Inflammatory macrophage treated with lipopolysaccharide for 4 hours (primary cell): ENCODE data around the gene EPC2.
"Not testable (repeated sequence)": the region's sequence is repeated elsewhere in the genome, so short reads cannot be mapped to it uniquely, and the experiment has no call there.

Source experiments
- DNase-seq: peaks from one replicate; pipeline ENCODE4 v3.0.0-alpha.2; 2020

EPC2 gene

DNA sequence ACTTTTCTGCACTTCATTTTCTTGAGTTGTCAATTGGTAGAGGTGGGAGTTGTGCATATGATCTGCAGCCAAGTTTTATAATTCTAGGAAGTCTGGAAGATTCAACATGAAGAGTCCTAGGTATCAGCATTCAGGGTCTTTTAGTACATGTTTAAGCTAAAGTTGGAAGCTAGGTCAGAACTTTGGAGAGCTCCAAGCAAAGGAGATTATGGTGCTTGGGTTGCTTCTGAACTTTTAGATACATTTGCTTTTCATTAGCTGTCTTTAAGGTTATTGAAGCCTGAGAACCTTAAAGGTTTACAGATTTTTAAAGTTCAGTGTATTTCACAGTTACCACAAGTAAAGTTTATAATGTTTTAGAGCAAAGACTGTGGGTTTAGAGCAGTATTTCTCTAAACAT, 85.5 kb downstream of the EPC2 start:
- DNase-seq, result no peak

DNA sequence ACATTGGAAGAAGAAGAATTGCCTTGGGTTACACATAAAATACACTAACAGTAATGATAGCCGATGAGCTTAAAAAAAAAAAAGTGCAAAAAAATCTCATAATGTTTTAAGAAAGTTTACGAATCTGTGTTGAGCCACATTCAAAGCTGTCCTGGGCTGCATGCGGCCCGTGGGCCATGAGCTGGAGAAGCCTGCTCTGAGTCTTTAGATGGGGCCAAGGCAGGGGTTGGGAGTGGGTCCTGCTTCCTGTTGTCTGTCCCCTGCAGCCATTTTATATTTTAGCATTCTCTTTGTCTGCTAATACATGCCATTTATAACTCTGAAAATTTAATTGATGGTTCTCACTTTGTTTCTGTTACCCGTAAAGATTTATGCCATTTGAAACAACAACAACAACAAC, 93.2 kb downstream of the EPC2 start:
- DNase-seq, result no peak

DNA sequence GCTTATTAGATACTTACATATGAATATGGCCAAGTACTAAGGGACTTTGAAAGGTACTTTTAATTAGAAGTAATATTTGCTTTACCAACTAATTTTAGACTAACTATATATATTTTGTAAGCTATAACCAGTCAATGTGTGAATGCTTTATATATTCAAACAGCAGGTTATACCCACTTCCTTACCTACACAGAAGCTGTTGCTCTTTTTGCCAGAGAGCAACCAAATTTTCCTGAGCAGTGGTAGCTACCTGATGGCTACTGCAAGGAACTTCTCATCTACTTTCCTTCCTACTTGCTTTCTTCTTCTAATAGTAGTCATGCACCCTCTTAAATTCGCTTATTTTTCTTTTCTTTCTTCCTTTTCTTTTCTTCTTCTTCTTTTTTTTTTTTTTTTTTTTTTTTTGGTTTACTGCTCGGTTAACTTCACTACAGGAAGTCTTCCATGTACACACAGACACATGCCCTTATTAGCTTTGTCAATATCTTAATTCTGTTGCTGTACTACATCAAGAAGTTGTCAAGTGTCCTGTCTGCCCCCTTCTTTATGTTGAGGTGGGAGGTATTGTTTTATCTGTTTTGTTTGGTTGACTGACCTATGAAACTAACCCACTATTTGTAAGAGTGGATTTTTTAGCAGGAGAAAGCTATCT, 95.0 kb downstream of the EPC2 start:
- no peak for DNase-seq

DNA sequence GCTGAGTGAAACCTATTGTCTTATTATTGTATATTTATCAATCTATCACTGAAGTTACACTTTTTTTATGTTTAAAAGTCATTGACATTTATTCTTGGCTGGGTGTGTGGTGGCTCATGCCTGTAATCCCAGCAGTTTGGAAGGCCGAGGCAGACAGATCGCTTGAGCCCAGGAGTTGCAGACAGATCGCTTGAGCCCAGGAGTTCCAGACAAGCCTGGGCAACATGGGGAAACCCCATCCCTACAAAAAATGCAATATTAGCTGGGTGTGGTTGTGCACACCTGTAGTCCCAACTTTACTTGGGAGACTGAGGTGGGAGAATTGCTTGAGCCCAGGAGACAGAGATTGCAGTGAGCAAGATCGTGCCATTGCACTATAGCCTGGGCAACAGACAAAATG, 97.8 kb downstream of the EPC2 start:
- DNase-seq, result no peak

DNA sequence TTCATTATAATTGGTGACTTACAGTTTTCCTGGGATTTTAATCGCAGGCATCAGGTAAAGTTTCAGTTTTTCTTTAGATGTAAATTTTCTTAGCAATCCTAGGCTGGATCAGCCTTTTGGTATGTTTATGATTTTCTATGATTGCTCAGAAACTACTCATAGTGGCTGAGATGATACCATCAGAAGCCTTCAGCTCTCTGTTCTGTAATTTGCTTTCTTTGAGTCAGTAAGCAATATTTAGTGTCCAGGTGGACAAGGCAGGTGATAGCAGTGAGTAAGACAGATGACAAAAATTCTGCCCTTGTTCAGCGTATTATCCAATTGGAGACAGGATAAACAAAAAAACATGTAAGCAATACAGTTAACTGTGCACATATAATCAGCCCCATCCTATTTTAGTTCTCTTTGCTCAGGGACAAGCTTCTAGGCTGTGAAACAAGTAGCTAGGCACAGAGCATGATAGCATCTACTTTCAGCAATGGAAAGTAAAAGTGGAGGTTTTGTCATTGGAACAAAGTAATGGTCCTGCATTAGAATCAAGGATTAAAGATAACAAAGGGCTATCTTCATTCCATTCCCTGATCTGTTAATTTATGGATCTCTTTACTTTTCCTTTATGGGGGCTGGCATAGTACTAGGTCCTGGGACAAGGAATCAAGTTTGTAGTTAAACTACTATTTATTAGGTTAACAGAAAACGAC, 100.8 kb downstream of the EPC2 start:
- no peak for DNase-seq

DNA sequence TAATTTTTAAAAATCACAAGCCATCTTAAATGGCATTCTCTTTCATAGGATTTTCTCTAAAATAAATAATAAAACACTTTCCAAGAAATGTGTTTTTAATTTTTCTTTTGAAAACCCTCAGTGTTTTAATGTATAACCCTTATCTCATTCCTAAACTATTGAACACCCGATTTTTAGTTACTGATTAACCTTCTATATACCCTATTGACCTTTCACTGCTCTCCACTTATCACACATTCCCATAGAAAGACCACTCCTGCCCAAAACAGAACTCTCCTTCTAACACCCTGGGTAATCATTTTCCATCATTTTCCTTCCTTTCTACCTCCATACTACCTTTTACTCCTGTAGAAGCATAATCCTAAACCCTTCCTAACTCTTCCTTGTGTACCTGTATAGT, 102.4 kb downstream of the EPC2 start:
- no peak for DNase-seq

DNA sequence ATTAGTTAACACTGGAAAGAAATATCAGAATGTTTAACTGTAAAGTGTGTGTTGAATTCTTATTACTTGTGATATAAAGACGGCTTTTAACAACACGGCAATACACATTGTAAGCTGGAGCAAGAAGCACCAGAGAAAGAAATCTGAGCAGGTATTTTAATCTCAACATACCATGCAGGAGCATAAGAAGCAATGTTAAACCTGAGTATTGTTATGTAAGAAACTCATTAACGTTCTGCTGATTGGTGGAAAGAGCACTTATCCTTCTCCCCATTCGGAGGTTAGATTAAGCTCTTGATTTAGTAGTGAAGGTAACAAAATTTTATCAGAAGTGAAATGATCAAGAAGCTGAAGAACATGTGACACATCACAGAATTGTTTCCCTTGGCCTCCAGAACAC, 107.4 kb downstream of the EPC2 start:
- DNase-seq, result no peak

DNA sequence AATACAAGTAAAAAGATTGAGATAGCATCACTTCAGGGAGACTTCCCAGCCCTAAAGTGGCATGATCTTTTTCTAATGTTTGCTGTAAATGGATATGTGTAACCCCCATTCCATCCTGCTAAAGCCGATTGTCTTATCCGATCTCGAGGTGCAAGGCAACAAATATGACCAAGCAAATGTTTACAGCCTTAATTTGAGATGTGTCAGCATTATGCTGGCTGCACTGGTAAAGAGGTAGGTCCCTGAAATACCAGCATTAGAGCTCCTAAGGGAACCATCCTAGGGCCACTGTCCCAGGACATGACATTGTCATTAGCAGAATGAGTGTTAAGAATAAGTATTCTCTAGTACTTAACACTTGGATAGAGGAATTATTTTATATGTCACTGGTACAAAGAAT, 108.4 kb downstream of the EPC2 start:
- DNase-seq, result no peak

DNA sequence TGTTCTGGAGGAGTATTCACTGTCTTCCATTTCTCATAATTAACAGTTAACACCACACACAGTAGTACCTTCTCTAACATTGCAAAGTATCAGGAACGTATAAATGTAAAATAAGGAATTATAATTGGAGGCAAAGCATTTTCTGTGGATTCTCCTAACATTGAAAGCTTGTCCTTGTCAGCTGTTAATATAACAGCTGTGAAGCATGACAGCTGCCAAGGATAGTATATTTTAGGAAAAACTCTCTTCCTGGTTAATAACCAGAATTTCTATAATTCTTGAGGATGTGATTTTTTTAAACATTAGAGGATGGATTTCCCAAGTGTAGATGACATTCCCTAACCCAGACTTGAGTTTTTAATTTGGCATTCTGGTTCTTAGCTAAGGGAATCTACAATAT, 110.3 kb downstream of the EPC2 start:
- DNase-seq, result no peak

DNA sequence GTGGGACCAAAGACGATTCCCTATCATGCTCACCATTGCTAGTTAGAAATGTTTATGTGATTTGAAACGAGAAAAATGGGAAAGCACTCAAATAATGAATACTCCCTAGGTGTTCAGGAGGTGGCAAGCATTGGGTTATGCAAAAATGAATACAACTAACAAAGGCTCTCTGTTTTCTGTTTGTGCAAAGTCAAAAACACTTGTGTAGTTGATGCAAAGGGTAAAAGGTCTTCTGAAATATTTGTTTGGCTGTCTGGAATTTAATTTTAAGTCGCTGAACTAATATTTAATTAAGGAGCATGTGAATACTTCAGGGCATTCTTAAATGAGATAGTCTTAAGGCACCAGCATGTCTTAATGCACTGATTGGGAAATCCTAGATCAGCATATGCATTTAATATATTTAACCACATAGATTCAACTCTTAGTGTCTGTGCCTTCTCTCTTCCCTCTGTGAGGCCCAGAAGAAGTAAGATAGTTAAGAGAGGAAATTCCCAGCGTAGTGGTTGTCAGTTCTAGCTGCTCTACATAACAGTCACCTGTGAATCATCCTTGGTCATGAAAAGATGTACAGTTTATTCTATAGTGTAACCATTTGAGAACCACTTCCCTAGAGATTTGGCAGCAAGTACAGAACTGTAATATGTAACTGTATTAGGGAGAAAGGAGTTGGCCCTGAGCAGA, 111.9 kb downstream of the EPC2 start:
- no peak for DNase-seq

DNA sequence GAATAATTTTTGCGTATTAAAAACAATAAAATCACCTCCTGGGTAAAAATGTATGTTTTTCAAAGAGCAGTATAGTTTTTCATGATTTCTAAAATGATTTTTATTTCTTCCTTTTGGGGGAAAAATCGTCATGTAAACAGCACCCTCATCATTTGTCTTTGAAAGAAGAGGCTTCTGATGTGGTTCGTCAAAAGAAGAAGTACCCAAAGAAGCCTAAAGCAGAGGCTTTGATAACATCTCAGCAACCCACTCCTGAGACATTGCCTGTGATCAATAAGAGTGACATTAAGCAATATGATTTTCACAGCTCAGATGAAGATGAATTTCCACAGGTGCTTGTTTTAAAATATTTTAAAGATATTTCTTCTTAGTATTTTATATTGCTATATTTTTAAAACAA, 120.3 kb downstream of the EPC2 start:
- no peak for DNase-seq

DNA sequence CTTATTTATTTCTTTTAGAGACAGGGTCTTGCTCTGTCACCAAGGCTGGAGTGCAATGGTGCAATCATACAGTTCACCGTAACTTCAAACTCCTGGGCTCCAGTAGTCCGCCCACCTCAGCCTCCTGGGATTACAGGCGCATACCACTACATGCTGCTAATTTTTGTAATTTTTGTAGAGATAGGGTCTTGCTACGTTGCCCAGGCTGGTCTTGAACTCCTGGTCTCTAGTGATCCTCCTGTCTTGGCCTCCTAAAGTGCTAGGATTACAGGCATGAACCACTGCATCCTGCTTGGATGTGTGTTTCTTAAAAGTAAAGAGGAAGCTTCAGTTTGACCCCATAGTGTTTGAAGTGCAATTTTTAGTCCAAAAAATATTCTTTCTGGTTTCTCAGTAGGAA, 125.5 kb downstream of the EPC2 start:
- DNase-seq, result no peak

DNA sequence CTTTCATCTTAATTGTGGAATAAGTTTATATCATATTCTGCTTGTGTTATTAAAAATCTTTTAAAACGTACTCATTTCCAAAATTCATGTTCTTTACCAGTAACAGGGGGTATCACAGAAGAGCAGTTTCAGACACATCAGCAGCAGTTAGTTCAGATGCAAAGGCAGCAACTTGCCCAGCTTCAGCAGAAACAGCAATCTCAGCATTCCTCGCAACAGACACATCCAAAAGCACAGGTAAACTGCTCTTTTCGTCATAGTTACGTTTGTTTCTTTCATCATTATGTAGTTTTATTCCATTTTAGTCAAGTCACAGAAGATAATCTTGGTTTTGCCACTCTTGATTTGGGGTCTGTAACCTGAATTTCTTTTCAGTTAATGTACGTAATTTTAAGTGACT, 137.0 kb downstream of the EPC2 start:
- DNase-seq, result no peak

DNA sequence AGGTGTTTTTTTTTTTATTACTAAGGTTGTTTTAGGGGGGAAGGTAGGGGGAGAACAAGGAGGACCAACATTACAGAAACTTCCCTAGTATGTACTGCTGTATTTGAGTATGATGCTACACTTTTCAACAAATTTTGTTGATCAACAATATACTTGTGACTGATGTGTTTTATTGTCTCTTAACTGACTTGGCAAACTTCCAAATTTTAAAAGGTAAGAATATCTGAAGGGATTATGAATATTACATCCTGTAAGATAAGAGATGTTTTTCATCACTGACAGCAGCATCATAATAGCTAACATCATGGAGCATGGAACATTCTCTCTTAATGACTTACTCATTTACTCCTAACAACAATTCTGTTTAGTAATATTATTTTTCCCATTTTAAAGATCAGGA, 144.5 kb downstream of the EPC2 start:
- no peak for DNase-seq

DNA sequence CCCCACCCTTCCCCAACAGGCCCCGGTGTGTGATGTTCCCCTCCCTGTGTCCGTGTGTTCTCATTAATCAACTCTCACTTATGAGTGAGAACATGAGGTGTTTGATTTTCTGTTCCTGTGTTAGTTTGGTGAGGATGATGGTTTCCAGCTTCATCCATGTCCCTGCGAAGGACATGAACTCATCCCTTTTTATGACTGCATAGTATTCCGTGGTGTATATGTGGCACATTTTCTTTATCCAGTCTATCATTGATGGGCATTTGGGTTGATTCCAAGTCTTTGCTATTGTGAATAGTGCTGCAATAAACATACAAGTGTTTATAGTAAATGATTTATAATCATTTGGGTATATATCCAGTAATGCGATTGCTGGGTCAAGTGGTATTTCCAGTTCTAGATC, 145.6 kb downstream of the EPC2 start:
- DNase-seq, result not testable (repeated sequence)

DNA sequence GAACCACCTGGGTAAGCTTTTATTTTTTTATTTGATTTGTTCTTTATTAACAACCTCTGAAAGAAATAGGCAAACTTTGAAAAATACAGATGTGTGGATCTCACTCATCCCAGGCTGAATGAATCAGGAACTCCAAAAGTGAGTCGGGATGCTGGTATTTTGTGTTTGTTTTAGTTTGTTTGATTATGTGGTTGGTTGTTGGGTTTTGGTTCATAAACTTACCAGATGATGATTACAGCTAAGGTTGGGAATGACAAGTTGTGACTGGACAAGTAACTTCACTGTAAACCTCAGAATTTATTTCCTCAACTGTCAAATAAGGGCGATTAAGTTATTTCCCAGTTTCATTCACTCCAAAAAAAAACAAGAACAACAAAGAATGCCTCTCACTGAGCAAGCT, 150.0 kb downstream of the EPC2 start:
- DNase-seq, result no peak

DNA sequence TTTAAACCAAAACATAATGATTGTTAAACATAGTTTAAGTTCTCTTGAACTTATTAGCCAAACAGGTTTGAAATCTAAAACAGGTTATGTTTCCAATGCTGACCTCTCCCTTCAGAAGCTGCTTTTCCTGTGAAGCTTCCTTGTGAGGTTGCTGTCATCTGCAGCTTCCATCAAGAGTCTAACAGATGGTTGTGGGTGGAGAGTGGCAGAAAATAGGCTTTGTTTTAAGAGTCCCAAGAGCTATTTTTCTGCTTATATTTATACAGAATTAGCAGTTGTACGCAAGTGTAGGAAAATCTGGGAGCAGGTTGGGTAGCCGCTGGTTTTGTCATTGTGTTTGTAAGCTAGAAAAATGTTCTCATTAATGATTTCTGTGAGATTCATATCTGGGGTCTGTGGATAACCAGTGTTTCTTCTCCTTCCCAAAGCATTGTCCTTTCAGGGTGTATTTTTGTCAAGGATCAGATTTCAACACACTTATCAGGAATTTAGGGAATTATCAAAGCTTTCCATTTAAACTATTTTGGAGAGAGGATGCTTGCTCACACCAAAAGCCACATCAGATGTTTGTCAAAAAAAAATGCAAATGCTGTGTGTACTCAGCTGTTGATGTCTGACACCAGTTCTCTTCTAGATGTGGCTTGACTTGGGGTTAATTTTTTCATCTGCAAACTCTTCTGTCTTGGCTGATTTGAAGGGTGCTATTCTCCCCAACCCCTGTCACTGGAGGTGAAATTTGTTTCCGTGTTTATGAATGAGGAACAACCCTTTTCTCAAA, 152.4 kb downstream of the EPC2 start:
- DNase-seq, result no peak

DNA sequence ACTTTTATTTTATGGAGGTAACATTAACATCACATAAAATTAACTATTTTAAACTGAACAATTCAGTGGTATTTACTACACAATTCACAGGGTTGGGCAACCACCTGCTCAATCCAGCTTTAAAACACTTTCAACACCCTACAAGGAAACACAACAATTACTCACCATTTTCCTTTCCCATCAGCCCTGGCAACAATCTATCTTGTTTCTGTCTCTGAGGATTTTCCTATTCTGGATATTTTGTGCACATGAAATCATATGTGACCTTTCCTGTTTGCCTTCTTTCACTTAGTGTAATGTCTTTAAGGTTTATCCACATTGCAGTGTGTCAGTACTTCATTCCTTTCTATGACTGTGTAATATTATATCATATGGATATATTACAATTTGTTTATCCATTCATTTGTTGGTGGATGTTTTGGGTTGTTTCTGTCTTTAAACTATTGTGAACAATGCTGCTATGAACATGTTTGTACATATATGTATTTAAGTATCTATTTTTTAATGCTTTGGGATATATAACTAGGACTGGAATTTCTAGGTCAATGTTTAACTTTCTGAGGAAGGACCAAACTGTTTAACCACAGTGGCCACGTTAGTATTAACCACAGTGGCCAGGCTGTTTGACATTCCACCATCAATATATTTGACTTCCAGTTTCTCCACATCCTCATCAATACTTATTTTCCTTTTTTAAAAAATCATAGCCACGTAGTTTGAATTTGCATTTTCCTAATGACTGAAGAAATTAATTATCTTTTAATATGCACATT, 158.1 kb downstream of the EPC2 start:
- DNase-seq, result no peak

DNA sequence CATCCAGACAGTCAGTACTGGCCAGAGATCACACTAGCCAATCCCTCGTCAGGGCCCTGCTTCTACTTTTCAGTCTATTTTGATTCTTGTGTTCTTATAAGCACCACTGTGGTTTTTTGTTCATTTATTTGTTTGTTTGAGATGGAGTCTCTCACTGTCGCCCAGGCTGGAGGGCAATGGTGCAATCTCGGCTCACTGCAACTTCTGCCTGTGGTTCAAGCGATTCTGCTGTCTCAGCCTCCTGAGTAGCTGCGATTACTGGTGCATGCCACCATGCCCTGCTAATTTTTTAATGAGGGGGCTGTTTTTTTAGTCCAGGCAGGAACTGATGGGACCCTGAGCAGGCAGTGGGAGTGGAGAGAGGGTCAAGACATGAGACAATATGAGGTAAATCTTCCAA, 165.5 kb downstream of the EPC2 start:
- DNase-seq, result no peak

DNA sequence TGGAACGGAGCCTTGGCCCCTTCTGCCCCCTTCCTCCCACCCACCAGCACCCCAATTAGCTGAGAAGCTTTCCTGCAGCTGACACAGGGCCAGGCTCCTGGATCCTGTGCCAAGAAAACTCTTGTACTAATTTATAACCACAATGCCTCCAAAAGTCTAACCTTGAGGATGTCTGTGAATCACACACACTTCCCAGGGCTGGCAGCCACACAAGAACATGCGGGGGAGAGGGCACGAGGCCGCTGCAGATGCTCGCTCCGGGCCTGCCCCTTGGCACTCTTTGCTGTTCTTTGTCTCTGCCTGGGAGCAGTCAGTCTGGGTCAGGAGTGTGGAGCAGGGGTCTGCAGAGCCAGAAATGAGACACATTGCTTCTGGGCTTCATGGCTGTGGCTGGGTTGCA, 167.8 kb downstream of the EPC2 start:
- no peak for DNase-seq

DNA sequence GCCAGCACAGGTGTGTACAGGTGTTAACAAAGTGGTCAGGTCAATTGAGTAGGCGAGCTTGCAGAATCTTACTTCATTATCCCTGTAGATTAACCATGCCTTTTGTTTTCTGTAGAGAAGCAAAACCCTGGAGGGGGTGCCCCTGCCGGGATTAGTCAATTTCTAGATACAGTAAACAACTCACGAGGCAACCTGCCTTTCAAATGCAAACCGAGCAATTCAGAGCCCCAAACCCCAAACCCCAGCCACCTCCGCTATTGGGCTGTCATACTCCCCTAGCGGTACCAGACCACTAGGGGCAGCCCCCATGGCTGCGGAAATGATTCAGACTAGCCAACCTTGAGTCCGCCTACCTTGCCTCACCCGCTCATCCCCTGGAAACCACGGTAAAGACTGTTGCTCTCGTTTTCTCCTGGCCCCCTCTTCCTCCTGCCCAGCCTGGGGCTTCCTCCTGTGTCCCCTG, 169.1 kb downstream of the EPC2 start:
- no peak for DNase-seq

DNA sequence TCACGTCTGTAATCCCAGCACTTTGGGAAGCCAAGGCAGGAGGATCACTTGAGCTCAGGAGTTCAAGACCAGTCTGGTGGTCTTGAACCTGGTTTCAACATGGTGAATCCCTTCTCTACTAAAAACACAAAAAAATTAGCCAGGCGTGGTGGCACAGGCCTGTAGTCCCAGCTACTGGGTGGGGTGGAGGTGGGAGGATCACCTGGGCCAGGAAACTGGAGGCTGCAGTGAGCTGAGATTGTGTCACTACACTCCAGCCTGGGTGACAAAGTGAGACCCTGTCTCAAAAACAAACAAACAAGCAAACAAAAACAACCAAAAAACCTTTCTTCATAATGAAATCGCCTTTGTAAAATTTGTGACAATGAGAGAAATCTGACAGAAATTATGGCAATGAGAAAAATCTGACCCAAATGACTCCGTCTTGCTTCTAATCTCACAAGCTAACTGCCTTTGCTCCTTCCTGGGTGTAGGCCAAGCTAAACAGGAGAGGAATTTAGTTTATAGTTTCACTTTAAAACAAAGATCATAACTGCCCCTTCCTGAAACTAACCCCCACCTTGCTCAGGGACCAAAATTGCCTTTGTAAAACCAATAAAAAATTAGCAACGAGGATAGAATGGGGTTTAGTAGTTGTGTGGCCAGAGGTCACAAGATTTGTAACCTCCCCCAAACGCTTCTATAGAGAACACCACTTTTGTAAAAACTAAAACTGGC, 169.8 kb downstream of the EPC2 start:
- DNase-seq, result no peak
